ENCODE data around the gene RAPGEF5.

Gene RAPGEF5

DNA sequence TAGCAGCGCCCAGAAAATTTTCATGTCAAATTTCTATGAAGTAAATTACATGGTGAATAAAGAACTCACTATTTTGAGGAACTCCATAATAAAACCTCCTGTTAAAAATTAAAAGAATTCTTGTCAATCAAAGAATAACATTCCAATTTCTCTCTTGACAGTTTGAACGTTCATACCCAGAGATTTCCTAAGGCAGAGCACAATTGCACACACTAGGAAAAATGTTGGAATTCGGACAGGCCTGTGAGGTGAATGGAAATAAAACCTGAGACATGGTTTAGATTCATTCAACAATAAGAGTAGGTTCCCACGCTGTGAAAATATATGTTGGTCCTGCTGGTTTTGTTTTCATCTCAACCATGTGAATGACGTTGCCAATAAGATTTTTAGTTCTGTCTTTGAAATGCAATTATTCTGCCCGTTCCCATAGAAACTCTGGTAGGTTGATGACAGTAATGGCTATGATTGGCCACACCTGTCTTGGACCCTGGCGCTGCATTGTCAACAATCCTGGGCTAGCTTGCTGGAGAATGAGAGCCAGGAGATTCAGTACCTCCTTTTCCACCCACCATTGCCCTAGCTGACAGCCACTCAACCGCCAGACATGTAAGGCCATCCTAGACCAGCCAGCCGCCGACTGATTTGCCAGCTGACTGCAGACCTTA lies 43.3 kb upstream of the RAPGEF5 start:
- no peak overlapping the region for H3K4me3 ChIP-seq (ENCODE audit: low read length)
- TF ChIP-seq, protein P1, sequence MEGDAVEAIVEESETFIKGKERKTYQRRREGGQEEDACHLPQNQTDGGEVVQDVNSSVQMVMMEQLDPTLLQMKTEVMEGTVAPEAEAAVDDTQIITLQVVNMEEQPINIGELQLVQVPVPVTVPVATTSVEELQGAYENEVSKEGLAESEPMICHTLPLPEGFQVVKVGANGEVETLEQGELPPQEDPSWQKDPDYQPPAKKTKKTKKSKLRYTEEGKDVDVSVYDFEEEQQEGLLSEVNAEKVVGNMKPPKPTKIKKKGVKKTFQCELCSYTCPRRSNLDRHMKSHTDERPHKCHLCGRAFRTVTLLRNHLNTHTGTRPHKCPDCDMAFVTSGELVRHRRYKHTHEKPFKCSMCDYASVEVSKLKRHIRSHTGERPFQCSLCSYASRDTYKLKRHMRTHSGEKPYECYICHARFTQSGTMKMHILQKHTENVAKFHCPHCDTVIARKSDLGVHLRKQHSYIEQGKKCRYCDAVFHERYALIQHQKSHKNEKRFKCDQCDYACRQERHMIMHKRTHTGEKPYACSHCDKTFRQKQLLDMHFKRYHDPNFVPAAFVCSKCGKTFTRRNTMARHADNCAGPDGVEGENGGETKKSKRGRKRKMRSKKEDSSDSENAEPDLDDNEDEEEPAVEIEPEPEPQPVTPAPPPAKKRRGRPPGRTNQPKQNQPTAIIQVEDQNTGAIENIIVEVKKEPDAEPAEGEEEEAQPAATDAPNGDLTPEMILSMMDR (conservative IDR thresholded peaks at IDR 0.05; ENCODE audit: low read depth, low read length), result no peak
- no peak for DNase-seq (ENCODE audit: low read depth)

DNA sequence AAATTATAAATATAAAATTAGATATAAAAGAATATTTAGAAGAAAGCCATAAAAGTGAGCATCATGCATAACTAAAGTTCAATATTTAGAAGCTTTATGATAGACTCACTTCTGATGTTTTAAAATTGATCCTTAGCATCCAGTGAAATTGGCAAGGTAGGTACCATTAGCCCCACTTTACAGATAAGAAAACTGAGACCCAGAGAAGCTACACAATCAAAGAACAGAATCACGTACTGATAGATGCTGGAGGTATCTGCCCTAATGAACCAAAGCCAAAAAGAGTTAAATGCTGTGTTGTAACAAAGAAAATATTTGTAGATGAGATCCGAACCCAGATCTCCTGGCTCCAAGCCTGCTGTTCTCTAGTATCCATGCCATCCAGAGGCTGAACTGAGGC lies 42.6 kb upstream of the RAPGEF5 start:
- TF ChIP-seq, protein P1 (conservative IDR thresholded peaks at IDR 0.05; ENCODE audit: low read depth, low read length), result no peak
- no peak overlapping the region for H3K4me3 ChIP-seq (ENCODE audit: low read length)
- no peak for DNase-seq (ENCODE audit: low read depth)

GRCh38 chr7:22399091-22399490 lies 42.1 kb upstream of the RAPGEF5 start:
- no peak overlapping the region for H3K4me3 ChIP-seq (ENCODE audit: low read length)
- TF ChIP-seq, protein P1 (conservative IDR thresholded peaks at IDR 0.05; ENCODE audit: low read depth, low read length), result no peak
- DNase-seq (ENCODE audit: low read depth), result no peak

DNA sequence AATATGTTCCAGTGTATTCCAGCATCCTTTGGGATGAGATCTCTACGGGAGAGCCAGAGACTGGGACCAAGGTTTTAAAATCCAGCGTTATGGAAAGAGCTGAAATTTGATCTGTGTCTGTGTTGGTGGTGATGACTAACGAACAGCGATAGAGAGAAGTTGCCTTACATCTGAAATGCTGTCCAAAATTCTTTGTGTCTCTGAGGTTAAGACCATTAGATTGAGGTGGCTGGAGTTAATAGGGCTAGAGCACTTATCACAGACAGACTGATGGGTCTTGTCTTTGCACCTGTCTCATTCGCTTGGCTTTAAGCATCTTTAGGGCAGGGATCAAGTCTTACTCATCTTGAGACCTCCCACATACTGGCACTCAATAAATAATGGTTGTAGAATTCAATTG lies 41.0 kb upstream of the RAPGEF5 start:
- TF ChIP-seq, protein P1 (conservative IDR thresholded peaks at IDR 0.05; ENCODE audit: low read depth, low read length), result no peak
- no peak for DNase-seq (ENCODE audit: low read depth)
- H3K4me3 ChIP-seq (ENCODE audit: low read length), result no peak overlapping the region

DNA sequence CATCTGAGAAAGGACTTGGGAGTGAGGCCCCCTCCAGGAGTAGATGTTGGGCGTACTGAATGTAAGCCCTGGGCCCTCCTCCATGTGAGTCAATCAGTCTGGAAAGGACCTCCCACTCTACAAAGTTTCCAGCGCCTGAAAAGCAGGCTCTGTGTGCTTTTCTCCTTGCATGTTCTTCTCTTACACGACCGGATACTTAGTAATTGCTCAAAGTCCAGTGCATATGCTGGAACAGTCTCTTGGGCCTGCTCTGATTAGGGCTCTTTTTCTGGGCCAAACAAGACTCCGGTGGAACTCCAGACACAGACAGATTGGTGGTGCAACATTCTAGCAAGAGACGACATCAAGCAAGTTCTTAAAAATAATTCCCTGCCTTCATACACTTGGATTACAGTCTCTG lies 38.3 kb upstream of the RAPGEF5 start:
- TF ChIP-seq, protein P1 (conservative IDR thresholded peaks at IDR 0.05; ENCODE audit: low read depth, low read length), result no peak
- DNase-seq (ENCODE audit: low read depth), result no peak
- no peak overlapping the region for H3K4me3 ChIP-seq (ENCODE audit: low read length)

- DNase-seq (ENCODE audit: low read depth), result no peak
- TF ChIP-seq, protein P1 (conservative IDR thresholded peaks at IDR 0.05; ENCODE audit: low read depth, low read length), result no peak
- no peak overlapping the region for H3K4me3 ChIP-seq (ENCODE audit: low read length)
Observed at GRCh38 chr7:22394739-22395138, 37.8 kb upstream of the RAPGEF5 start.

- no peak overlapping the region for H3K4me3 ChIP-seq (ENCODE audit: low read length)
- TF ChIP-seq, protein P1 (conservative IDR thresholded peaks at IDR 0.05; ENCODE audit: low read depth, low read length), result no peak
Observed at GRCh38 chr7:22393913-22394729, 37.2 kb upstream of the RAPGEF5 start.

More at GRCh38 chr7:22393913-22394729, 37.2 kb upstream of the RAPGEF5 start:
- no peak for DNase-seq (ENCODE audit: low read depth)

Measured in retinal pigment epithelial cell (primary cell).